ENCODE results near the gene BCAS3.

- TF ChIP-seq GATA2 (IDR thresholded peaks at IDR 0.05; ENCODE audit: low read depth, low read length), result no peak
- no peak for TF ChIP-seq GATA3 (IDR thresholded peaks at IDR 0.05; ENCODE audit: low read depth, low read length)
These were observed 702.0 kb downstream of the BCAS3 start for GRCh38 chr17:61379457-61380216.

All from SH-SY5Y (cell line).